WI38 (cell line): ENCODE results near the gene CDKN1B.

Experiments
- H3K4me3 ChIP-seq: 2 replicates; pipeline ENCODE4 v1.5.1; 2011; ENCODE audit warnings: low read depth, mild to moderate bottlenecking, control low read depth, low read length
- CTCF ChIP-seq: IDR thresholded peaks from 2 replicates; pipeline ENCODE4 v1.5.1; 2012; ENCODE audit warnings: low read depth, mild to moderate bottlenecking, control low read depth, low read length

The CDKN1B gene

GRCh38 chr12:12701457-12701856, 15.7 kb upstream of the CDKN1B start:
- TF ChIP-seq CTCF: no peak
- no peak overlapping the region for H3K4me3 ChIP-seq

GRCh38 chr12:12704593-12705230, 12.5 kb upstream of the CDKN1B start:
- TF ChIP-seq CTCF: peak; percentile 97
- H3K4me3 ChIP-seq: no peak overlapping the region

GRCh38 chr12:12705838-12706520, 11.2 kb upstream of the CDKN1B start:
- TF ChIP-seq CTCF: no peak

GRCh38 chr12:12713932-12714275, 3.3 kb upstream of the CDKN1B start:
- no peak for TF ChIP-seq CTCF
- H3K4me3 ChIP-seq: peak overlapping the region; percentile 49

More at GRCh38 chr12:12705838-12706520, 11.2 kb upstream of the CDKN1B start:
- H3K4me3 ChIP-seq: no peak overlapping the region

GRCh38 chr12:12714276-12715021, 2.7 kb upstream of the CDKN1B start:
- no peak for TF ChIP-seq CTCF
- H3K4me3 ChIP-seq: peak overlapping the region; percentile 49

- no peak for TF ChIP-seq CTCF
- H3K4me3 ChIP-seq: no peak overlapping the region
Measured at GRCh38 chr12:12715128-12715458, 2.1 kb upstream of the CDKN1B start.
